ENCODE measurements around the gene KDM4B. TPM values are rescaled to one million over a fixed set of nuclear protein-coding genes. Genes with fewer than 3 reads are reported as not detected.
A peak's percentile ranks its signal among the peaks of the same experiment; 100 is the strongest.
"Not testable (repeated sequence)": the region's sequence is repeated elsewhere in the genome, so short reads cannot be mapped to it uniquely, and the experiment has no call there.

Gene KDM4B
- total RNA-seq, 1 experiment from 2014 or later = 5.6 TPM

DNA sequence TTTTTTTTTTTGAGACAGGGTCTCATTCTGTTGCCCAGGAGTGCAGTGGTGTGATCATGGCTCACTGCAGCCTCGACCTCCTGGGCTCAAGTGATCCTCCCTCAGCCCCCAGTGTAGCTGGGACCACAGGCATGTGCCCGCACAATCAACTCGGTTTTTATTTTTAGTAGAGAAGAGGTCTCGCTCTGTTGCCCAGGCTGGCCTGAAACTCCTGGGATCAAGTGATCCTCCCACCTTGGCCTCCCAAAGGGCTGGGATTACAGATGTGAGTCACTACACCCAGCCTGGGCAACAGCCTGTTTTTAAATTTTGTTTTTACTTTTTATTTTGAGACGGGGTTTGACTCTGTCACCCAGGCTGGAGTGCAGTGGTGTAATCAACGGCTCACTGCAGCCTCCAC, 2.3 kb upstream of the KDM4B start:
- DNase-seq (ENCODE audit: extremely low read depth, low read depth) = no peak

DNA sequence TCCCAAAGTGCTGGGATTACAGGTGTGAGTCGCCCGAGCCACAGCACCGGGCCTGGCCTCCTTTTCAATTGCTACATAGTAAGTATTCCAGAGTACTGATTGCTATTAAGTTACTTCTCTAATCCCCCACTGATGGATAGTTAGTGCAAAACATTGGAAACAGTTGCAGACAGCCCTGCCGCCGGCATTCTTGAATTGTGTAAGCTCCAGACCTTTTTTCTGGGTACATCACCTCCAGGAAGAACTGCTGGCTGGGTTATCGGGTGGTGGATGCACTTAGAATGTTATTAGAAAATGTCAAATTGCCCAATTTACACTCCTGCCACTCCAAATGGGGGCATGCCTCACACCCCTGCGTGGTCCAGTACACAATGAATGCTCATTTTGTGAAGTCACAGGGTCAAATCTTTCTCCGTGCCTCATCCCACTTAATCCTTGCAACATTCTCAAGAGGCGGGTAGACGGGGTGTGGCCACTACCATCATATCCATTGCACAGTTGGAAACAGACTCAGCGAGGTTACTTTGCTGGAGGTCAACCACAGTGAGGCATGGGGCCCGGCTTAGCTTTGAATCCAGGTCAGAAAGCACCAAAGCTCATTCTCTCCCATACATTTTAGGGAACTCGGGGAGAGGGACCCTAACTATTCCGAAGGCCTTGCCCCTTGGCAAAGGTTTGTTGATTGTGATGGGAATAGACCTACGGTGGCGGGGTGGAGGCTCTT, 1.0 kb upstream of the KDM4B start:
- DNase-seq (ENCODE audit: extremely low read depth, low read depth) = no peak

DNA sequence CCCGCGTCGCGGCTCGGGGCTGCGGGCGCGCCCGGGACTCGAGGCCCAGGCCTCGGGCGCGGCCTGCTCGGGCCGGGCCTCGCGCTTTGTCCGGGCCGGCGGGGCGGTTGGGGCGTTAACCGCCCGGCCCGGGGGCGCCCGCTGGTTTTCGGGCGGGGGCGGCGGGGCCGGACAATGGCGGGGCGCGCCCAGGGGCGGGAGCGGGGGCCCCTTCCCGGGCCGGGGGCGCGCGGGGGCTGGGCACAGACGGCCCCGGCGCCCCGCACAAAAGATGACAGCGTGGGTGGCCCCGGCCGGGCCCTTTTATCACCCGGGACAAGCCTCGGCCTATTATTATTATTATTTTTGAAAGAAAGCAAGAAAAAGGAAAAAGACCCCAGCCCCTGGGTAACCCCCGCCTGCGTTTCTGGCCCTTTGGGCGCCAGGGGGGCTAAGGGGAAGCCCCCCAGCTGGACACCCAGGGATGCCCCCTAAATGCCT, 419 bp downstream of the KDM4B start:
- DNase-seq (ENCODE audit: extremely low read depth, low read depth) = no peak

DNA sequence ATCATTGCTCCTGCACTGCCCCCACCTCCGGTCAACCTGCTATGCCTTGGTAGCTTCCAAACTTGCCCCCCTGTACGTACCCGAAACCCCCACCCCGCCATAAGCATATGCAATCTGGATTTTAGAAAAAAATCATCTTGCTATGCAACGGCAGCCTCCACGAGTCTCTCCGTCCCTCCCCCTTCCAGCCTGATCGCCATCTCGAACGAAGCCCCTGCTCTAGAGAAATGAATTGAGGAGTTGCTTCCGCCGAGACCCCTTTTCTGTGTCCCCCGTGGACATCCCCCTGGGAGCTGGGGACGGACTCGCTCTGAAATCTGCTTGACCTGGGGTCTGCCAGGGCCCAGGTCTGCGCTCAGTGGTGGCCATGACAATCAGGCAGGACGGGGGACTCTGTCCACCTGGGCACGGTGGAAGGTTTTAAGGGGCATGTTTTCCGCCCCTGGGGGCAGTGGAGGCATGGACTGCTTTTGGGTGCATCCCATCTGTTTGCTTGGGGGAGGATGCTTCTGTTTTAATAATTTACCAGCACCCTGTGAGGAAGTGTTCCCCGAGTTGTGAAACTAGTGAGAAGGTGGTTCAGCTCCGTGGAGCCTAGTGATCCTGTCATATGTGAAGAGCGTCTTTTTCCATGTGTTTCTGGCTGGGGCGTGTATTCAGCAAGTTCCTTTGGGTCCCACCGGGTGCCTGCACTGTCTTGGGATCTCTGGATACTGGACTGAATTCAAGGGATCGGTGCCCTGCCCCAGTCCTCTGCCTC, 1.0 kb downstream of the KDM4B start:
- no peak for DNase-seq (ENCODE audit: extremely low read depth, low read depth)

DNA sequence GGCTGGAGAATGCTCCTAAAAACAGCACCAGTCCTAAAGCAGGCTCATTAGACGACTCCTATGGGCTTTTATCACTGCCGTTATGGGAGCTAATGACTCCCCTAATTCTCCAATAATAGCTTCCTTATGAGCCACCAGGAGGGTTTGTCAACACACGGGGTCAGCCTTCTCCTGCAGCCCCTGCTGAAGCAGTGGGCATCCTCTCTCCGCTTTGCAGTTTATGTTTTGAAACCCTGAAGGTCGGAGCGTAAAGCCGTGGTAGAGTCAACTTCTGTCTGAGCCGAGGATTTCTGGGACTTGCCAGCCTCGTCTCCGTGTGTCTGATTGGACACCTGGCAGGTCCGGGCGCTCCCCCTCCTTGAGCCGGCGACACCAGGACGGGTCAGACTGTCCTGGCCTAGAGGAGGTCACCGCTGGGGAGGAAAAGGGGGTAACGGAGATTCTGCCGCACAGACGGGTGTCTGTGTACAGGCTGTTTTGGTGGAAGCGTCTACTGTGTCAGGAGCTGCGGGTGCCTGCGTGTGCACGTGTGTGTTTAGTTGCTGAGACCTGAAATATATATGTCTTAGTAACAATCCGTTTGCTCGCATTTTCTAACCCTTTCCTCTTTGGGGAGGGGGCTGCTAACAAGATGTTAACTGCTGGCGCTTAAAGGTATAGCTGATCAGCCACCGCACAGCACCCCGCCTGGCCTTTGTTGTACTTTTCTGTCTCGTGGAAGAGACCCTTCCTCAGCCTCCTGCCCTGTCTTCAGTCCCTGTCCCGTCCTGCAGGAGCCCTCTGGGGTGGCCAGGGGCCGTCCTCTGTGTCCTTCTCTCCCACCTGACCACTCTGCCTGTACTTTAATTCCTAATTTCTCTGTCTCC, 1.9 kb downstream of the KDM4B start:
- DNase-seq (ENCODE audit: extremely low read depth, low read depth) = no peak

DNA sequence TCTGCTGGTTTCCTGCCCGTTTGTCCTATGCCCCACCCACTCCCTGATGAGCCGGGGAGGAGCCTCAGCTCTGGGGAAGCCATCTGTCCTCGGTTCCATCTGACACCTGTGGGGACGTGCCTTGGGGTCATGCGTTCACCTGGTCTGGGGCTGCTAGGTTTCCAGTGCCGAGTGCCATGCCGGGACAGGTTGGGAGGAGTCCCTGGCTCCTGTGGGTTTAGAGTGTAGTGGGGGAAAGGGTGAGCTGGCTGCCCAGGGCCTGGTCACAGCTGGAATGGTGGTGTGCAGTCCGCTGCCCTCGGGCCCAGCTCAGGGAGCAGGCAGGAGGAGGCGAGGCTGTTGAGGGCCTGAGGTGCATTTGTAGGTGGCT, 2.5 kb downstream of the KDM4B start:
- DNase-seq (ENCODE audit: extremely low read depth, low read depth) = no peak

DNA sequence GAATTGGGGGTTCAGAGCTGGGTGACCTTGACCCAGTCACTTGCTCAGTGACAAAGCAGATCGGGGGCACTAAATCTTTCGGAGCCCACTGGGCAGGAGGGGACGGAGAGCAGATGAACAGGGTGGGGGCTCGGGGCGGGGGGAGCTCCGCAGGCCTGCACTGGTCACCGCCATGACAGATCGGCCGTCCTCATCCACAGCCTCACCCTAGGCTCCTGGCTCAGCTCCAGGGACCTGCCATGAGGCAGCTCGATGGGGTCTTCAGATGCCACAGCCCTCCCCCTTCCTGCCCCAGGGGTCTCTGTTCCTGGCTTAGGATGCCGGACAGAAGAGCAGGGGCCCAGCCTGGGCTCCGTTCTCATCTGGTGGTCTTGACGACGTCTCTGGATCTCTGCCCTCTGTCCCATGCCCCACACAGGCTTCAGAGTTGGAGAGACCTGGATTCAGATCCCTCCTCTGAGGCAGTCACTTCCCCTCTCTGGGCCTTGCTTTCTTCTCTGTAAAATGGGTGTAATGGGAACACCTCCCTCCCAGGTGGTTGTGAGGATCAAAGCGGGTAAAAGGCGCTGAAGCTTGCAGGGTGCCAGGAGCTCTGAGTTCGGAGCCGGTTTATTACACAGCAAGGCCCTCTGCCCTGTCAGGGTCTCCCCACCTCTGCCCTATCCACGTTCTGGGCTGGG, 3.0 kb downstream of the KDM4B start:
- DNase-seq (ENCODE audit: extremely low read depth, low read depth) = no peak

DNA sequence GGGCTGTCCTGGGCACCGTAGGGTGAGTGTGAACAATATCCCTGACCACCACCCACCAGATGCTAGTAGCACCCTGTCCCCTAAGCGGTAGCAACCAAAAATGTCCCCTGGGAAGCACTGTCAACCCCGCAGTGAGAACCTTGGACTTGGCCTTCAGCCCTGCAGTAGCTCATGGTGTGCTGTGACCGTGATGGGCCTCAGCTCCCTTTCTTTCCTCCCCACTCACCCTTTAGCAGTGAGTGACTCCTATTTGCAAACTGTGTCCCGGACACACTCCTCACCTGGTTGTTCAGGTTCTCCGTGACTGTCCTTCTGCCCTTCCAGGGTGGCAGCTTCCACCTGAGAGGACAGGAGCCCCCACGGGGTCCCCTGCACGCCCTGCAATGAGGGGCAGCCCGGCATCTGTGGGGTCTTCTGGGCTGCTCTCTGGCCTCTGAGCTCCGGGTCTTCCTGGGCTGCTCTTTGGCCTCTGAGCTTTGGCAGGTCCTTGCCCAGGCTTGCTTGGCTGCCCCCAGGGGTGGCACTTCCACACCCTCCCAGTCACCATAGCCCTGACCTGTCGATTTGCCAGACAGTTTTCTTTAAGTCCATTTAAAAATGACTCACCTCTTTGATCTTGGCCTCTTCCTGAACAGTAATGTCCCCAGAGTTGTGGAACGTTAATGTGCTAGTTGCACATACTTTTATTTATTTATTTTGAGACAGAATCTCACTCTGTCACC, 3.8 kb downstream of the KDM4B start:
- no peak for DNase-seq (ENCODE audit: extremely low read depth, low read depth)

DNA sequence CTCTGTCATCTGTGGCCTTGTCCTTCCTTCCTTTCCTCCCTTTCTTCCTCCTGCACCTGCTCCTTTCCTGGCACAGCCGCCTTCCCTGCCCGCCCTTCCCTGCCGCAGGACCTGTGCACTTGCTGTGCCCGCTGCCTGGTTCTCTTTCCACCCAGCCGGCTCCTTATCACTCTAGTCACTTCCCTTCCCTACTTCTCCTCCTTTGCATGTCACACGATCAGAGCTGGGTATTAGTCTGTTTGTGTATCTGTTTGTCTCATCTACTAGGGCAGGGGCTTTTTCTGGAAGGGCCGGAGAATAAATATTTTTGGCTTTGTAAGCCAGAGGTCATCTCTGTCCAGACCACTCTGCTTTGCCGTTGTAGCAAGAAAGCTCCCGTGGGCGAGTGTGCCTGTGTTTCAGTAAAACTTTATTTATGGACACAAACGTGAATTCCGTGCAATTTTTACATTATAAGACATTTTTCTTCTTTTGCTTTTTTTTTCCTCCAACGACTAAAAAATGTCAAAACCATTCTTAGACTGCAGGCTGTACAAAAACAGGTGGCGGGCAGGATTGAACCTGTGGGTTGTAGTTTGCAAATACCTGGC, 6.1 kb downstream of the KDM4B start:
- no peak for DNase-seq (ENCODE audit: extremely low read depth, low read depth)

DNA sequence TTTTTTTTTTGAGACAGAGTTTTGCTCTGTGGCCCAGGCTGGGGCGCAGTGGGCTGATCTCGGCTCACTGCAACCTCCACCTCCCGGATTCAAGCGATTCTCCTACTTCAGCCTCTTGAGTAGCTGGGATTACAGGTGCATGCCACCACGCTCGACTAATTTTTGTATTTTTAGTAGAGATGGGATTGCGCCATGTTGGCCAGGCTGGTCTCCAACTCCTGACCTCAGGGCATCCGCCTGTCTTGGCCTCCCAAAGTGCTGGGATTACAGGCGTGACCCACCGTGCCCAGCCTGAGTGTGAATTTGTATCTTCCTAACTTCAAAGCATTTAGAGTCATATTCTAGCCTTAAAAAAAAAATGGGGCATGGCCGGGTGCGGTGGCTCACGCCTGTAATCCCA, 6.7 kb downstream of the KDM4B start:
- not testable (repeated sequence) for DNase-seq (ENCODE audit: extremely low read depth, low read depth)

DNA sequence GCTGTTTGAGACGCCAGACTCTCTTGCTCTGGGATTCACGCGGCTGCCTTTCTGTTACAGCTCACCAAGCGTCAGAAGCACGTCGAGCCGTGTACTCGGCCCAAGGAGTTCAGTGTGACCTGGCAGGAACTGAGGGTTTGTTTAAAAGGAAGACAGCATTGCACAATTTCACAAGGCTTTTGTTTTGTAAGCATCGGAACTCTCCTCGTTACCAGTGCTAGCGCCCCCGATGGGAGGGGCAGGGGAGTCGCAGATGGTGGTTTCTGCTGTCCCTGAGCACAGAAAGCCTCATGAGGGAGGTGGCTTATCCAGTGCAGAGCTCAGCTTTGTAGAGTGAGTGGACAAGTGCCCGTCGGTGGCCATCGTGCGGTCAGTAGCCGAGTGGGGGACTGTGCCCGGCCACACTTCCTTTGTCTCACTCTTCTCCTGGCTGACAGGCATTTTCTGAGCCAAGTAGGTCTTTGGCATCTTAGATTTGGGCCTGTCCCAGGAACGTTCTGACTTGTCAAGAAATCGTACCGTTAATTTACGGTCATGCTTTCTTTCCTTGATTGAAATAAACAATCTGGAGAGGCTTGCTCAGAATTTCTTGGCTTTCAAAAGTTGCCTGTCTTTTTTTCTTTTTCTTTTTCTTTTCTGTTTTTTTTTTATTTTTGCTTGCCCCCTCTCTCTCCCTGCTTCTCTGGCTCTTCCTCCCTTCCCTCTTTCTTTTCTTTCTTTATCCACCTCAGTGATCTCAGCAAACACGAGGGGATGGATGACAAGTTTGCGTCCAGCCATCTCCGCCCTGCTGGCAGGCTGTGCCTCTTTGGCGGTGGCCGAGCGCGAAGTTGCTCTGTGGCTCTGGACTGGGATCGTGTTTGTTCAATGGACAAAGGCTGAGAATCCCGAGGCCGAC, 7.7 kb downstream of the KDM4B start:
- DNase-seq (ENCODE audit: extremely low read depth, low read depth) = peak; percentile 56

DNA sequence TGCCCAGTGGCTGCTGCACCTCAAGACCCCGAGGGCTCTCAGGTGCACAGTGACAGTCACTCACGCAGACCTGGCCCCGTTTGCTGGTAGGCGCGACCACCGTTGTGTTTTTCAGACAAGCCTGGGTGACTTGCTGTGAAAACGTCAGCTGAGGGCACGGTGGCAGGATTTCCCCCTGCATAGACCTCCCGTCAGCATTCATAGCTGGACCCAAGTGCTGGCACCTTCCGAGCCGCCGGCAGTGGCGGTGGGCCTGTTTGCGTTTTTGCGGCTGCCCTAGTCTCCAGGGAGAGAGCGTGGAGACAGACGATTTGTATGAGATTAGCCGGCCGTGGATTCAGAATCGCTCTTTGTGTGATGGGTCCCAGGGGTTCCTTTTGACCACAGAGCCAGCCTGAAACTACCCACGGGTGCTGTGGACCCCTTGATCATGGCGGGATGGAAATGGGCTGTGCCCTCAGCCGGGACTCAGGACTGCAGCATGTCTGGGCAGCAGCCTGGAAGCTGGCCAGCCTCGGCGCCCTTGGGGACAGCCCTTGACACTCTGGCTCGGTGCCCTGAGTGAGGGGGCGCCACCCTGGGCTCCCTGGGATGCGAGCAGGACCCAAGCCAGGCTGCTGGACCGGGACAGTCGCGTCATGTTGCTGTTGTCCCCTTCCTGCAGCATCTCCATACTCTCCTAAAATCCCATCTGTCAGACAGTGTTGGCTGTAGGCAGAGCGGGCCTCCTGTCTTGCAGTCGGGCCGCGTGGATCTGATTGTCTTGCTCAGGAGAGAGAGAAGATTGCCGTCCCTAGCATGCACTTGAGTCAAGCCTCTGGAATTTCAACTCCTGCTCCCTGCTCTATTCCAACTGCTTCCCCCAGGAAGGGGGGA, 8.6 kb downstream of the KDM4B start:
- DNase-seq (ENCODE audit: extremely low read depth, low read depth) = no peak

DNA sequence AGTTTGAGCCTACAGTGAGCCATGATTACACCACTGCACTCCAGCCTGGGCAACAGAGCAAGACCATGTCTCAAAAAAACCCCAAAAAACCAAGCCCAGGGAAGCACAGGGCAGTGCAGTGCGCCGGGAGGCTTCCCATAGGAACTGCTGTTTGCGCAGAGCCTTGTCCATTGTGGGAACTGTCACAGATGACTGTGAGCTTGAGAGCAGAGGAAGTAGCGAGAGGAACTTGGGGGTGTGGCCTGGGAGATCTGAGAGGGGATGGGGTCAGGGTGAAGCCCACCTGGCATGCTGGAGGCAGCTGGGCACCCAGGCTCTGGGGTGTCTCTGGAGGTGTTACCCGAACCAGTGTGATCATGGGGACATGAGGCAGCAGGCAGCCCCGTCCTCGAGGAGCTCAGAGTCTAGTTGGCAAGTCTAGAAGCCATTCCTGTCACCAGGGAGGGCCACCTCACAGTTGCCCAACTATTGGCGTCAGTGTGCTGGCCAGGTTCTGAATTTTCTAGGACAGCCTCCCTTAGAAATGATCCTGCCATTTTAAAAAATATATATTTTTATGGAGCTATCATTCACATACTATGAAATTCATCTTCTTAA, 10.4 kb downstream of the KDM4B start:
- no peak for DNase-seq (ENCODE audit: extremely low read depth, low read depth)

DNA sequence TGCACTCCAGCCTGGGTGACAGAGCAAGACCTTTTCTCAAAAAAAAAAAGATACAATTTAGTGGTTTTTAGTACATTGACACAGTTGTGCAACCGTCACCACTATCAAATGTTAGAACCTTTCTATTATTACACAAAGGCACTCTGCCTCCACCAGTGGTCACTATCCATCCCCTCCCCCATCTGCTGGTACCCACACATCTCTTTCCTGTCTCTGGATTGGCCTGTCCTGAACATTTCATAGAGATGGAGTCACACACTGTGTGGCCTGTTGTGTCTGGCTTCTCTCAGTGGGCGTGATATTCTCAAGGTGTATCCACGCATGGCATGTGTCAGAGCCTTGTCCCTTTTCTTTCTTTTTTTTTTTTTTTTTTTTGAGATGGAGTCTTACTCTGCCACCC, 11.2 kb downstream of the KDM4B start:
- no peak for DNase-seq (ENCODE audit: extremely low read depth, low read depth)

DNA sequence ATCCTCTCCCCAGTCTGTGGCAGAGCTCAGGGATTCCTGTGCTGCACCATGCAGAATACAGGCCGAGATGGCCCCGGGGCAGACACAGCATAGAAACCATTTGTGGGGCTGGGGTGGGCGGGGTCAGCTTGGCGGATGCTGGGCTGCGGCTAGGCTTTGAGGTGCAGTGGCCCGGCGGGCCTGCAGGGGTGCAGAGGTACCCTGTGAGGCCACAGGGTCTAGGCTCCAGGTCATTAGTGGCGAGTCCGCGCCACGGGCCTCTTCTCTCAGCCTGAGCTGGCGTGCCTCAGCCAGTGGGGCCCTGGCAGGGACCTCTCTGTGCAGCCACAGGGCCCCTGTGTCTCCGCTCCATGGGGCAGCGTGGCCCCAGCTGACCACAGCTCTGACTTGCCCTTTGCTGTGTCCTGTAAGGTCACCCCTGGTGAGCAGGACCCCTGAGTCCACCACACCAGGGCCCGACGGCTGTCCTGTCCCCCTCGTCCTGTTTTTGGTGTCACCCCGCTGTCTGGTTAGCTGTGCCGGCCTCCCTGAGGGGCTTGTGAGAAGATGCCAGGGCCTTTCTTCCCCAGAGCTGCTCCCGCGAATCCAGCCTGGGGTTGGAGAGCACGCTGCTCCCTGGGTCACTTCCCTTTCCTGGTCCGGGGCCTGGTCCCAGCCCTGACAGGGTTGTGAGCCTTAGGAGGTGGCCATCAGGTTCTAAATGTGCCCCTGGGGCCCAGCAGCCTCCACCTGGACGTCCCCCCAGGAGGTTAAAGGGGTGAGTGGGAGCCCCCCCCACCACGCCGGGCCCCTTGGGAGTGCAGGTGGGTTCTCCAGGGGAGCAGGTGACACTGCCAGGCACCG, 12.1 kb downstream of the KDM4B start:
- no peak for DNase-seq (ENCODE audit: extremely low read depth, low read depth)

DNA sequence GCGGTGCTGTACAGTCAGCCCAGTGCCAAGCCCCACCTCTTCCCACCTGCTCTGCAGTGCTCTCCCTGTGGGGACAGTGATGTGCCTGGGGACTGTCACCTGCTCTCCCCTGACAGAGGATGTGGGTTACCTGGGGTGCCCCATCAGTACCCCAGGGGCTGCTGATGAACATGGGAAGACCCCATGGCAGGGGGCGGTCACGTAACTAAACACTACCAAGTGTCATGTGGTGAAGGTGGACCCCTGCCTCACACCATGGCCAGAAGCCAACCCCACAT, 12.7 kb downstream of the KDM4B start:
- no peak for DNase-seq (ENCODE audit: extremely low read depth, low read depth)
